Hepatocyte (in vitro differentiated cells): ENCODE data around the gene C1GALT1C1.

Source experiments
- CTCF ChIP-seq: fragments of 200-600 bp; sonication (generic); IDR thresholded peaks from 2 replicates; pipeline ENCODE4 v1.5.1; 2016; ENCODE audit warnings: antibody characterized with exemption, mild to moderate bottlenecking; ENCODE audit not compliant: poor library complexity
- EZH2 ChIP-seq: fragments of 200-600 bp; sonication (generic); IDR thresholded peaks from 2 replicates; pipeline ENCODE4 v1.6.1; 2016; ENCODE audit warnings: antibody characterized with exemption, mild to moderate bottlenecking, borderline replicate concordance
- EZH2phosphoT487 ChIP-seq: fragments of 200-600 bp; sonication (generic); IDR thresholded peaks from one replicate; pipeline ENCODE4 v1.6.1; 2018; ENCODE audit warnings: antibody characterized with exemption, mild to moderate bottlenecking, low read depth, moderate library complexity; ENCODE audit not compliant: unreplicated experiment, severe bottlenecking

DNA sequence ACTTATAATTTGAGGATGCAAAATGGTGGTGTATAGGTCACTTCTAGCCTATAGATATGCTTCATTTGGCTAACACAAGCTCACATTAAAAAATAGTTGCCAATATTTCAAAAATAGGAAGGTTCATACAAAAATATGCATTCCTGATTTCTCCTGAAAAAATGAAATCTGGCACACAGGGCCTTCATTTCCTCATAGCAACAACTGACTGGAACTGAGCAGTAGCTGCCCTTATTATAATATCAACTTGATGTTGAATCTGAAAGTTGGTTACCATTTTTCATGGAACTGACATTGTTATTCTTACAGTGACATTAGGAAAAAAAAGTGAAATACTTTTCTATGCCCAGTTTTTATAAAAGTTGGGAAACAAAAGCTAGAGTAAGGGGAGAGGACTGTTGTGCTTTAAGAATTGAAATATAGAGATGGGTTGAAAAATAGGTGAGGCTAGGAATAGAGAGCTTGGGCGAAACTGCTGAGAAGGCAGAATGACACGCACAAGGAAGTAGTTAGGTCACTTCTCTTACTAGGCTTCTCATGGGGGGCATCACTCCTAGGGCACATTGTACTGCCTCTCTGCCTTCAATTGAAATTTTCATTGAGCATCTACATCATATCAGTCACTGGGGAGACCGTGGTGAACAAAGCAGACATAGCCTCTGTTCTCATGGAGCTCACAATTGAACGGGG, 43.1 kb upstream of the C1GALT1C1 start:
- TF ChIP-seq EZH2 (no peak), EZH2phosphoT487 (no peak), CTCF (no peak)
